KBM-7 (cell line): ENCODE measurements around the gene CNGA1.
"Not testable (repeated sequence)": the region's sequence is repeated elsewhere in the genome, so short reads cannot be mapped to it uniquely, and the experiment has no call there.

Source experiments
- DNase-seq: peaks from one replicate; pipeline ENCODE4 v3.0.0-alpha.2; 2015
- in situ Hi-C: fragments of 300-500 bp; cut with MboI; formaldehyde crosslinking; loops from 2 replicates; pipeline ENCODE4 v1.14.3; 2020; ENCODE audit warnings: low sequenced_read_pairs, low pct_unique_long_range_greater_than_20kb, mixed read lengths

The CNGA1 gene

GRCh38 chr4:48032721-48033120, 16.2 kb upstream of the CNGA1 start:
- no peak for DNase-seq
- in situ Hi-C loops, result no loop called here

GRCh38 chr4:48031802-48032525, 15.5 kb upstream of the CNGA1 start:
- in situ Hi-C loops, result no loop called here

GRCh38 chr4:48030470-48030869, 14.0 kb upstream of the CNGA1 start:
- no peak for DNase-seq
- in situ Hi-C loops, result no loop called here

More at GRCh38 chr4:48031802-48032525, 15.5 kb upstream of the CNGA1 start:
- DNase-seq, result no peak

- in situ Hi-C loops, result no loop called here
These were observed 12.2 kb upstream of the CNGA1 start for GRCh38 chr4:48028696-48029095.

GRCh38 chr4:48027653-48028052, 11.2 kb upstream of the CNGA1 start:
- in situ Hi-C loops, result no loop called here
- no peak for DNase-seq

More at GRCh38 chr4:48028696-48029095, 12.2 kb upstream of the CNGA1 start:
- DNase-seq, result no peak

- in situ Hi-C loops, result no loop called here
- DNase-seq, result no peak
These were observed 8.5 kb upstream of the CNGA1 start for GRCh38 chr4:48025005-48025404.

- DNase-seq, result no peak
These were observed 8.0 kb upstream of the CNGA1 start for GRCh38 chr4:48024522-48024921.

GRCh38 chr4:48022192-48022799, 5.8 kb upstream of the CNGA1 start:
- no peak for DNase-seq
- in situ Hi-C loops, result no loop called here

More at GRCh38 chr4:48024522-48024921, 8.0 kb upstream of the CNGA1 start:
- in situ Hi-C loops, result no loop called here

GRCh38 chr4:48021100-48021499, 4.6 kb upstream of the CNGA1 start:
- DNase-seq, result no peak
- in situ Hi-C loops, result no loop called here

- no peak for DNase-seq
- in situ Hi-C loops, result no loop called here
These were observed 1.6 kb upstream of the CNGA1 start for GRCh38 chr4:48018112-48018511.

GRCh38 chr4:48017108-48017571, 659 bp upstream of the CNGA1 start:
- in situ Hi-C loops, result no loop called here
- DNase-seq, result peak; percentile 31

- no peak for DNase-seq
- in situ Hi-C loops, result no loop called here
These were observed 803 bp downstream of the CNGA1 start for GRCh38 chr4:48015678-48016077.

GRCh38 chr4:48015216-48015615, 1.3 kb downstream of the CNGA1 start:
- in situ Hi-C loops, result no loop called here
- DNase-seq, result no peak

GRCh38 chr4:48012824-48013223, 3.7 kb downstream of the CNGA1 start:
- no peak for DNase-seq
- in situ Hi-C loops, result no loop called here

GRCh38 chr4:48011722-48012121, 4.8 kb downstream of the CNGA1 start:
- DNase-seq, result no peak
- in situ Hi-C loops, result no loop called here

GRCh38 chr4:48010906-48011305, 5.6 kb downstream of the CNGA1 start:
- in situ Hi-C loops, DNase-seq: not testable (repeated sequence)

GRCh38 chr4:48008021-48008596, 8.4 kb downstream of the CNGA1 start:
- in situ Hi-C loops, result no loop called here
- peak; percentile 27 for DNase-seq

GRCh38 chr4:48005781-48006180, 10.7 kb downstream of the CNGA1 start:
- in situ Hi-C loops, result no loop called here
- DNase-seq, result no peak

GRCh38 chr4:48003568-48003967, 12.9 kb downstream of the CNGA1 start:
- in situ Hi-C loops, result not testable (repeated sequence)

GRCh38 chr4:48002267-48002666, 14.2 kb downstream of the CNGA1 start:
- in situ Hi-C loops, result no loop called here
- no peak for DNase-seq

More at GRCh38 chr4:48003568-48003967, 12.9 kb downstream of the CNGA1 start:
- peak; percentile 41 for DNase-seq
